RWPE2 (cell line): ENCODE data around the gene HLA-DQB2.

Experiments used
- ATAC-seq: fragments of 200-7000 bp; cut with Tn5 transposase; 3 replicates; pipeline ENCODE4 v1.9.1; 2021; ENCODE audit warnings: low read depth
- DNase-seq: peaks from one replicate; pipeline ENCODE4 v3.0.0-alpha.2; 2020; ENCODE audit warnings: low spot score
- H3K27ac ChIP-seq: fragments of 450-650 bp; 2 replicates; pipeline ENCODE4 v1.5.1; 2017; ENCODE audit warnings: mild to moderate bottlenecking; ENCODE audit not compliant: poor library complexity, severe bottlenecking
- H3K27me3 ChIP-seq: fragments of 250-450 bp; sonication (Bioruptor Pico); 2 replicates; pipeline ENCODE4 v1.5.1; 2021; ENCODE audit warnings: mild to moderate bottlenecking, moderate library complexity; ENCODE audit not compliant: insufficient read depth, poor library complexity, severe bottlenecking
- H3K36me3 ChIP-seq: fragments of 250-450 bp; sonication (Bioruptor Pico); 2 replicates; pipeline ENCODE4 v1.5.1; 2020; ENCODE audit warnings: low read depth, mild to moderate bottlenecking, moderate library complexity
- H3K4me1 ChIP-seq: fragments of 250-450 bp; sonication (Bioruptor Pico); 2 replicates; pipeline ENCODE4 v1.5.1; 2021; ENCODE audit warnings: mild to moderate bottlenecking, moderate library complexity; ENCODE audit not compliant: insufficient read depth, poor library complexity, severe bottlenecking
- H3K4me3 ChIP-seq: fragments of 250-450 bp; sonication (Bioruptor Pico); 2 replicates; pipeline ENCODE4 v1.5.1; 2021; ENCODE audit warnings: mild to moderate bottlenecking, moderate library complexity; ENCODE audit not compliant: severe bottlenecking
- H3K9me3 ChIP-seq: fragments of 250-450 bp; sonication (Bioruptor Pico); 2 replicates; pipeline ENCODE4 v1.5.1; 2021; ENCODE audit warnings: mild to moderate bottlenecking, moderate library complexity; ENCODE audit not compliant: severe bottlenecking
- TF ChIP-seq, protein P1 (sequence below): fragments of 450-650 bp; IDR thresholded peaks from one replicate; pipeline ENCODE4 v1.5.1; 2017; ENCODE audit warnings: mild to moderate bottlenecking, moderate library complexity; ENCODE audit not compliant: poor library complexity, severe bottlenecking

HLA-DQB2 gene

DNA sequence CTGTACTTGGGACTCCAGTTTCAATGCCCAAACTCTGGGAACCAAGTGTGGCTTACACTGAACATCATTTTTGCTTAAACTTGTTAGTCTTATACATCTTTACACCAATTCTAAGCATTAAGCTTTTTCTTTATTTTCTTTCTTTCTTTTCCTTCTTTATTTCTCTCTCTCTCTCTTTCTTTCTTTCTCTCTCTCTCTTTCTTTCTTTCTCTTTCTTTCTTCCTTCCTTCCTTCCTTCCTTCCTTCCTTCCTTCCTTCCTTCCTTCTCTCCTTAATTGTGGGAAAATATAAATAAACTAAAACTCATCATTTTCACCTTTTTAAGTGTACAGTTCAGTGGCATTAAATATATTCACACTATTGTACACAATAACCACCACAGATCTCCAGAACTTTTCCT is 53.7 kb downstream of the HLA-DQB2 start:
- Histone ChIP-seq H3K4me3 (no peak overlapping the region), H3K27ac (no peak overlapping the region), H3K36me3 (no peaks in the 10 kb centered on the region), H3K27me3 (no peaks in the 10 kb centered on the region), H3K4me1 (no peaks in the 10 kb centered on the region), H3K9me3 (no peaks in the 10 kb centered on the region)
- no peak for ATAC-seq
- TF ChIP-seq, protein P1, sequence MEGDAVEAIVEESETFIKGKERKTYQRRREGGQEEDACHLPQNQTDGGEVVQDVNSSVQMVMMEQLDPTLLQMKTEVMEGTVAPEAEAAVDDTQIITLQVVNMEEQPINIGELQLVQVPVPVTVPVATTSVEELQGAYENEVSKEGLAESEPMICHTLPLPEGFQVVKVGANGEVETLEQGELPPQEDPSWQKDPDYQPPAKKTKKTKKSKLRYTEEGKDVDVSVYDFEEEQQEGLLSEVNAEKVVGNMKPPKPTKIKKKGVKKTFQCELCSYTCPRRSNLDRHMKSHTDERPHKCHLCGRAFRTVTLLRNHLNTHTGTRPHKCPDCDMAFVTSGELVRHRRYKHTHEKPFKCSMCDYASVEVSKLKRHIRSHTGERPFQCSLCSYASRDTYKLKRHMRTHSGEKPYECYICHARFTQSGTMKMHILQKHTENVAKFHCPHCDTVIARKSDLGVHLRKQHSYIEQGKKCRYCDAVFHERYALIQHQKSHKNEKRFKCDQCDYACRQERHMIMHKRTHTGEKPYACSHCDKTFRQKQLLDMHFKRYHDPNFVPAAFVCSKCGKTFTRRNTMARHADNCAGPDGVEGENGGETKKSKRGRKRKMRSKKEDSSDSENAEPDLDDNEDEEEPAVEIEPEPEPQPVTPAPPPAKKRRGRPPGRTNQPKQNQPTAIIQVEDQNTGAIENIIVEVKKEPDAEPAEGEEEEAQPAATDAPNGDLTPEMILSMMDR: no peak
- no peak for DNase-seq
